Upper lobe of left lung (tissue), 6 donors: ENCODE measurements around the gene UBC. TPM values are rescaled to one million over a fixed set of nuclear protein-coding genes. Genes with fewer than 3 reads are reported as not detected.
"Not testable (repeated sequence)": the region's sequence is repeated elsewhere in the genome, so short reads cannot be mapped to it uniquely, and the experiment has no call there.

ENCODE experiments used
- ATAC-seq, 2 donors: fragments of 200-7000 bp; cut with Tn5 transposase; one replicate each; pipeline ENCODE4 v1.9.1; 2022; ENCODE audit warnings: mild to moderate bottlenecking in 2 of 2, moderate library complexity in 2 of 2; ENCODE audit not compliant: low FRiP score in 2 of 2
- DNase-seq, 2 donors: peaks; one replicate each; pipeline ENCODE4 v3.0.0-alpha.2; 2019 to 2020
- H3K27ac ChIP-seq, 4 donors: fragments of 200-600 bp; sonication (generic); one replicate each; pipeline ENCODE4 v1.5.1; 2016 to 2019
- H3K27me3 ChIP-seq, 4 donors: fragments of 200-600 bp; sonication (generic); one replicate each; pipeline ENCODE4 v1.5.1; 2017 to 2019
- H3K36me3 ChIP-seq, 4 donors: fragments of 200-600 bp; sonication (generic); one replicate each; pipeline ENCODE4 v1.5.1; 2016 to 2019
- H3K4me1 ChIP-seq, 4 donors: fragments of 200-600 bp; sonication (generic); one replicate each; pipeline ENCODE4 v1.5.1; 2018 to 2019
- H3K4me3 ChIP-seq, 4 donors: fragments of 200-600 bp; sonication (generic); one replicate each; pipeline ENCODE4 v1.5.1; 2017 to 2019; ENCODE audit warnings: mild to moderate bottlenecking in 2 of 4, moderate library complexity in 1 of 4
- H3K9me3 ChIP-seq, 4 donors: fragments of 200-600 bp; sonication (generic); one replicate each; pipeline ENCODE4 v1.5.1; 2018 to 2019
- EP300 ChIP-seq, 4 donors: sonication (generic); formaldehyde crosslinking; IDR thresholded peaks; one replicate each; pipeline ENCODE4 v1.5.1; 2017; ENCODE audit warnings: antibody characterized with exemption in 4 of 4, control low read depth in 2 of 4
- POLR2A ChIP-seq, 4 donors: fragments of 450-650 bp; IDR thresholded peaks; one replicate each; pipeline ENCODE4 v1.5.1; 2016 to 2017; ENCODE audit warnings: antibody characterized with exemption in 4 of 4, mild to moderate bottlenecking in 2 of 4
- POLR2AphosphoS5 ChIP-seq, 2 donors: sonication (generic); formaldehyde crosslinking; IDR thresholded peaks; one replicate each; pipeline ENCODE4 v1.5.1; 2017; ENCODE audit warnings: antibody characterized with exemption in 2 of 2
- WGBS, 2 donors: methylation state at CpG; one replicate each; pipeline ENCODE4 v1.1.5; 2017 to 2018; 5-methylcytosine and 5-hydroxymethylcytosine counted together
- total RNA-seq, 6 donors: library from RNA; depleted of rRNA in 4 of 6; stranded (reverse); fragments of >200 nt in 4 of 6; gene quantifications; one replicate each; pipeline versions ENCODE4 v1.1.0 to v1.2.1, GENCODE V29; 2016 to 2021
- TF ChIP-seq, protein P1 (sequence below), 6 experiments: fragments of 450-650 bp in 4 of 6; fragments of 200-600 bp in 2 of 6; sonication (generic) in 2 of 6; IDR thresholded peaks; one replicate each; pipeline ENCODE4 v1.5.1; 2016 to 2019; ENCODE audit warnings: antibody characterized with exemption in 6 of 6
- donor health status: DM: no; HTN: no; CAD: no; lungs with moderate emphysema.
- donor health status: DM: no; HTN: yes; CAD: no; lungs with severe emphysema.

The UBC gene
- total RNA-seq, 6 donors from 2014 or later = 649 to 1,729 (median 1,078) TPM

DNA sequence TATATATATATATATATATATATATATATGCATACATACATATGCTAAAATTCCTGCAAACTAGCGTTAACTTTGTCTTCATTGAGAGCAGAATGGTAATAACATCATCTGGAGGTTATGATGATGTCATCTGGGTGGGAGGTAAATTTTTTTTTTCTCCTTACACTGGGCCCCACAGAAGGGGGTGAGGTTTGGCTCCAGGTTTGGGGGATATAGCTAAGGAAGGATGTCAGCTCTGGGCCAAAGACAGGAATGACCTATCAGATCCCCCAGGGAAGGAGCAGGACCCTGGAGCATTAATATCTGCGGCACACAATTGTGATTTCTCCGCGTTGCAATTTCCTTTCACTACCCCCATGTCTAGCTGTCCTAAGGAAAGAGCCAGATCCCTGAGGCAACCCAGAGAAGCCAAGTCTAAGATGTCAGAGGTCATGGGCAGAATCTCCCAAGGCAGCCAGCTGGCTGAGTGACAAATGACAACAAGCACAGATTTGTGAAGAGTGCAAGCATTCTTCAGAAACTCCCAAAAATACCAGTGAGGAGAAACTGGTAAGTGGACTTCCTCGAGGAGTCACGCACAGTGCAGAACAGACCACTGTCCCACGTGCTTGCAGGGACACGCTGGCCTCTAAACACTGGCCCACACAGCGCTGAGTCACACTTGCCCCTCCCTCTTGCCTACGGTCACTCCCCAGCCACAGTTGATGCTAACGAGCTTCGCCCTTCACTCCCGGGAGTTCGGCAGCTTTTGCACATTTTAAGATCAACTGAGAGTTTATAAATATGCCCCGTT lies 9.9 kb downstream of the UBC start:
- no peaks in the 10 kb centered on the region for H3K9me3 ChIP-seq
- WGBS, 2 donors = 25% methylated on average over 14 to 15 of the region's 15 CpGs
- peak overlapping the region; percentile 13 to 61 (median 52) for H3K27ac ChIP-seq
- peak in 1 of 2 donors; percentile 91 for DNase-seq
- H3K27me3 ChIP-seq = no peaks in the 10 kb centered on the region
- peak; percentile 94 to 95 for ATAC-seq
- peaks cover 17 to 24% (median 23%) of the 10 kb centered on the region in 4 donors for H3K4me1 ChIP-seq
- H3K36me3 ChIP-seq = no peaks in the 10 kb centered on the region
- H3K4me3 ChIP-seq = no peak overlapping the region
- TF ChIP-seq, protein P1, sequence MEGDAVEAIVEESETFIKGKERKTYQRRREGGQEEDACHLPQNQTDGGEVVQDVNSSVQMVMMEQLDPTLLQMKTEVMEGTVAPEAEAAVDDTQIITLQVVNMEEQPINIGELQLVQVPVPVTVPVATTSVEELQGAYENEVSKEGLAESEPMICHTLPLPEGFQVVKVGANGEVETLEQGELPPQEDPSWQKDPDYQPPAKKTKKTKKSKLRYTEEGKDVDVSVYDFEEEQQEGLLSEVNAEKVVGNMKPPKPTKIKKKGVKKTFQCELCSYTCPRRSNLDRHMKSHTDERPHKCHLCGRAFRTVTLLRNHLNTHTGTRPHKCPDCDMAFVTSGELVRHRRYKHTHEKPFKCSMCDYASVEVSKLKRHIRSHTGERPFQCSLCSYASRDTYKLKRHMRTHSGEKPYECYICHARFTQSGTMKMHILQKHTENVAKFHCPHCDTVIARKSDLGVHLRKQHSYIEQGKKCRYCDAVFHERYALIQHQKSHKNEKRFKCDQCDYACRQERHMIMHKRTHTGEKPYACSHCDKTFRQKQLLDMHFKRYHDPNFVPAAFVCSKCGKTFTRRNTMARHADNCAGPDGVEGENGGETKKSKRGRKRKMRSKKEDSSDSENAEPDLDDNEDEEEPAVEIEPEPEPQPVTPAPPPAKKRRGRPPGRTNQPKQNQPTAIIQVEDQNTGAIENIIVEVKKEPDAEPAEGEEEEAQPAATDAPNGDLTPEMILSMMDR (IDR thresholded peaks at IDR 0.05) = no peak
- TF ChIP-seq POLR2A (IDR thresholded peaks at IDR 0.05) = peak in 1 of 4 donors; percentile 42
- peak; percentile 62 to 81 for TF ChIP-seq POLR2AphosphoS5 (IDR thresholded peaks at IDR 0.05)
- peak in 2 of 4 donors; percentile 83 to 89 for TF ChIP-seq EP300 (IDR thresholded peaks at IDR 0.05)

DNA sequence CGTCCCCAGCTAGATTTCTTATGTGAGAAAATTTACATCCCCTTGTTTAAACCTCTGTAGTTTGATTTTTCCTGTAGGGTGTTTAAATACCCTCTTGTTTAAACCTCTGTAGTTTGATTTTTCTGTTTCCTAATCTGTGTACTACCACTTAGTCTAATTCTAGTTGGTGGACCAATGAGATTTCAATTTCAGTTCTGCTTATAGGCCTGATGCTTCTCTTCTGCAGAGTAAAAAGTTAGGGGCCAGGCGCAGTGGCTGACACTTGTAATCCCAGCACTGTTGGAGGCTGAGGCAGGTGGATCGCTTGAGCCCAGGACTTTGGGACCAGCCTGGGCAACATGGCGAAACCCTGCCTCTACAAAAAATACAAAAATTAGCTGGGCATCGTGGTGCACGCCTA lies 11.5 kb downstream of the UBC start:
- TF ChIP-seq, protein P1 (IDR thresholded peaks at IDR 0.05) = no peak
- TF ChIP-seq POLR2AphosphoS5 (IDR thresholded peaks at IDR 0.05) = no peak
- no peak for TF ChIP-seq EP300 (IDR thresholded peaks at IDR 0.05)
- TF ChIP-seq POLR2A (IDR thresholded peaks at IDR 0.05) = no peak
- H3K4me3 ChIP-seq = no peak overlapping the region
- no peak for ATAC-seq
- H3K27ac ChIP-seq = no peak overlapping the region
- H3K9me3 ChIP-seq = no peaks in the 10 kb centered on the region
- WGBS, 2 donors = 94 to 95% methylated on average over 6 of the region's 6 CpGs
- no peaks in the 10 kb centered on the region for H3K36me3 ChIP-seq
- no peak for DNase-seq
- H3K4me1 ChIP-seq = peaks cover 20 to 28% (median 22%) of the 10 kb centered on the region in 4 donors
- no peaks in the 10 kb centered on the region for H3K27me3 ChIP-seq

DNA sequence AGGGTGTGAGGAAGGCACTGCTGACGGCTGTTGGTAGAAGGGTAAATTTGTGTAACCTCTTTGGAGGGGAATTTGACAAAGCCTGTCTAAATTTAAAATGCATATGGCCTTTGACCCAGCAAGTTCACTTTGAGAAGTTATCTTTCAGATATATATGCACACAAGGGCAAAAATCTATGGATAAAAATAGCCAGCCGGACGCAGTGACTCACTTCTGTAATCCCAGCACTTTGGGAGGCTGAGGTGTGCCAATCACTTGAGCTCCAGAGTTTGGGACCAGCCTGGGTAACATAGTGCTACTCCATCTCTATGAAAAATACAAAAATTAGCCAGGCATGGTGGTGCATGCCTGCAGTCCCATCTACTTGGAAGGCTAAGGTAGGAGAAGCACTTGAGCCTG lies 13.4 kb downstream of the UBC start:
- no peaks in the 10 kb centered on the region for H3K27me3 ChIP-seq
- ATAC-seq (no peak), DNase-seq (no peak)
- H3K27ac ChIP-seq = no peak overlapping the region
- H3K4me1 ChIP-seq = peaks cover 12 to 24% (median 16%) of the 10 kb centered on the region in 4 donors
- no peak overlapping the region for H3K4me3 ChIP-seq
- WGBS, 2 donors = 65 to 78% methylated on average over 3 of the region's 3 CpGs
- TF ChIP-seq POLR2AphosphoS5 (IDR thresholded peaks at IDR 0.05) (no peak), POLR2A (IDR thresholded peaks at IDR 0.05) (no peak), EP300 (IDR thresholded peaks at IDR 0.05) (no peak)
- TF ChIP-seq, protein P1 (IDR thresholded peaks at IDR 0.05) = no peak
- H3K36me3 ChIP-seq = no peaks in the 10 kb centered on the region
- H3K9me3 ChIP-seq = no peaks in the 10 kb centered on the region

DNA sequence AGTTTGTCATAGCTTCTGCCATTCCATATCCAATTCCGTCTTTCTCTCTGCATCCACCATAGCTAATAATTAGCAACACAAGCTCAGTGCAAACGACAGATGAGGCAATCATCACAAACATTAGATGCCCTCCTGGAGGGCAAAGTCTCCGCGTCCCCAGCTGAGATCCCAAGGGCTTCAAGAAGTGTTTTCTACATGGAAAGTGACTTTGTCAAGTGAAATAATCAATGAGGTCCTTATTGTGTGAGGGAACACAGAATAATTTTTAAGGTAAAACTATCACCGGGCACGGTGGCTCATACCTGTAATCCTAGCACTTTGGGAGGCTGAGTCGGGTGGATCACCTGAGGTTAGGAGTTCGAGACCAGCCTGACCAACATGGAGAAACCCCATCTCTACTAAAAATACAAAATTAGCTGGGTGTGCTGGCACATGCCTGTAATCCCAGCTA lies 14.1 kb downstream of the UBC start:
- H3K9me3 ChIP-seq, H3K36me3 ChIP-seq, H3K27me3 ChIP-seq, ATAC-seq, DNase-seq, H3K27ac ChIP-seq, H3K4me3 ChIP-seq: not testable (repeated sequence)
- peaks cover 12 to 23% (median 16%) of the 10 kb centered on the region in 4 donors for H3K4me1 ChIP-seq
- 89 to 90% methylated on average over 8 of the region's 8 CpGs for WGBS, 2 donors

DNA sequence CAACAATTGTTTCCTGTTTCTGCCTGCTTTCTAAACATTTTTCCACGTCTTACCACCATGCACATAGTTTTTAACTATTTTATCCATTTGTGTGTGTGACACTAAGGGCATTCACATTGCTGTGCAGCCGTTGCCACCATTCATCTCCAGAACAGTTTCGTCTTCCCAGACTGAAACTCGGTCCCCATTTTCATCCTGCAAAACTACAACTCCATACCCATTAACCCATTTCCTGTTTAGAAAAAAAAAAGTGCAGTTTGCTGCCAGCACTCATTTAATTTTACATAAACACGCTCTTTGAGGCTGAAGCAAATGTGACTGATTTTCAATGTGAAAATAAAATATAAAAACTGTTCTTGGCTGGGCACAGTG lies 15.5 kb downstream of the UBC start:
- Histone ChIP-seq H3K4me1 (peaks cover 2 to 11% (median 6%) of the 10 kb centered on the region in 4 donors), H3K9me3 (no peaks in the 10 kb centered on the region), H3K27ac (no peak overlapping the region), H3K36me3 (no peaks in the 10 kb centered on the region), H3K4me3 (no peak overlapping the region), H3K27me3 (no peaks in the 10 kb centered on the region)
- TF ChIP-seq POLR2A (IDR thresholded peaks at IDR 0.05) (no peak), POLR2AphosphoS5 (IDR thresholded peaks at IDR 0.05) (no peak), EP300 (IDR thresholded peaks at IDR 0.05) (no peak)
- TF ChIP-seq, protein P1 (IDR thresholded peaks at IDR 0.05) = no peak
- no peak for ATAC-seq
- 44 to 59% methylated on average over 5 of the region's 5 CpGs for WGBS, 2 donors
- DNase-seq = no peak
